DMS53 (cell line): ENCODE results near the gene ZNF831.

Experiments
- DNase-seq: peaks from one replicate; lab custom pipeline; 2025; lab: John Stamatoyannopoulos, UW

Gene ZNF831

GRCh38 chr20:59179988-59180387 lies 16.4 kb downstream of the ZNF831 start:
- no peak for DNase-seq

GRCh38 chr20:59181936-59182335 lies 18.3 kb downstream of the ZNF831 start:
- no peak for DNase-seq

GRCh38 chr20:59182401-59183044 lies 18.9 kb downstream of the ZNF831 start:
- no peak for DNase-seq

- no peak for DNase-seq
Measured at GRCh38 chr20:59183751-59184150, 20.1 kb downstream of the ZNF831 start.

GRCh38 chr20:59184880-59185447 lies 21.3 kb downstream of the ZNF831 start:
- no peak for DNase-seq

- no peak for DNase-seq
Measured at GRCh38 chr20:59185809-59186208, 22.2 kb downstream of the ZNF831 start.

- no peak for DNase-seq
Measured at GRCh38 chr20:59190466-59190865, 26.8 kb downstream of the ZNF831 start.

GRCh38 chr20:59191036-59191755 lies 27.6 kb downstream of the ZNF831 start:
- no peak for DNase-seq

- DNase-seq, result no peak
Measured at GRCh38 chr20:59191756-59192532, 28.3 kb downstream of the ZNF831 start.

- DNase-seq, result no peak
Measured at GRCh38 chr20:59192533-59192896, 28.9 kb downstream of the ZNF831 start.

GRCh38 chr20:59193325-59193724 lies 29.7 kb downstream of the ZNF831 start:
- DNase-seq, result no peak

- DNase-seq, result no peak
Measured at GRCh38 chr20:59194023-59194935, 30.7 kb downstream of the ZNF831 start.

GRCh38 chr20:59195316-59195993 lies 31.8 kb downstream of the ZNF831 start:
- DNase-seq, result no peak

GRCh38 chr20:59204165-59204894 lies 40.7 kb downstream of the ZNF831 start:
- no peak for DNase-seq

- no peak for DNase-seq
Measured at GRCh38 chr20:59205044-59205443, 41.4 kb downstream of the ZNF831 start.

- no peak for DNase-seq
Measured at GRCh38 chr20:59207235-59207634, 43.6 kb downstream of the ZNF831 start.

- peak; percentile 31 for DNase-seq
Measured at GRCh38 chr20:59207742-59208357, 44.2 kb downstream of the ZNF831 start.

GRCh38 chr20:59210186-59210585 lies 46.6 kb downstream of the ZNF831 start:
- no peak for DNase-seq

- no peak for DNase-seq
Measured at GRCh38 chr20:59211208-59211765, 47.7 kb downstream of the ZNF831 start.

GRCh38 chr20:59214073-59214472 lies 50.5 kb downstream of the ZNF831 start:
- DNase-seq, result no peak
